HG03196 (cell line): ENCODE measurements around the gene PEX14.

Experiments used
- ATAC-seq: cut with Tn5 transposase; IDR thresholded peaks from one replicate; pipeline ENCODE4 v1.9.1; 2021; ENCODE audit not compliant: unreplicated experiment

Gene PEX14

GRCh38 chr1:10538646-10539355, 64.1 kb downstream of the PEX14 start:
- no peak for ATAC-seq

- ATAC-seq = no peak
These were observed 64.8 kb downstream of the PEX14 start for GRCh38 chr1:10539411-10540043.

GRCh38 chr1:10540277-10541005, 65.7 kb downstream of the PEX14 start:
- ATAC-seq = no peak

GRCh38 chr1:10541286-10541685, 66.5 kb downstream of the PEX14 start:
- ATAC-seq = no peak

GRCh38 chr1:10544239-10544638, 69.5 kb downstream of the PEX14 start:
- no peak for ATAC-seq

GRCh38 chr1:10546896-10547295, 72.1 kb downstream of the PEX14 start:
- no peak for ATAC-seq

- no peak for ATAC-seq
These were observed 75.3 kb downstream of the PEX14 start for GRCh38 chr1:10549904-10550664.

- ATAC-seq = no peak
These were observed 78.4 kb downstream of the PEX14 start for GRCh38 chr1:10553118-10553517.

- no peak for ATAC-seq
These were observed 81.1 kb downstream of the PEX14 start for GRCh38 chr1:10555635-10556429.

GRCh38 chr1:10556430-10557005, 81.8 kb downstream of the PEX14 start:
- ATAC-seq = no peak

GRCh38 chr1:10557714-10558113, 83.0 kb downstream of the PEX14 start:
- no peak for ATAC-seq

GRCh38 chr1:10559386-10559785, 84.6 kb downstream of the PEX14 start:
- ATAC-seq = no peak

GRCh38 chr1:10561497-10561896, 86.7 kb downstream of the PEX14 start:
- no peak for ATAC-seq

- ATAC-seq = no peak
These were observed 87.2 kb downstream of the PEX14 start for GRCh38 chr1:10561955-10562354.

- ATAC-seq = no peak
These were observed 89.3 kb downstream of the PEX14 start for GRCh38 chr1:10564063-10564462.

- ATAC-seq = no peak
These were observed 94.8 kb downstream of the PEX14 start for GRCh38 chr1:10569531-10569930.

- ATAC-seq = no peak
These were observed 100.9 kb downstream of the PEX14 start for GRCh38 chr1:10575616-10576015.

GRCh38 chr1:10578070-10578469, 103.3 kb downstream of the PEX14 start:
- no peak for ATAC-seq

- ATAC-seq = no peak
These were observed 108.9 kb downstream of the PEX14 start for GRCh38 chr1:10583641-10584040.

- no peak for ATAC-seq
These were observed 110.5 kb downstream of the PEX14 start for GRCh38 chr1:10585242-10585641.
